Erythroblast (primary cell): ENCODE results near the gene COMP.

Experiments
- GATA1 ChIP-seq: IDR thresholded peaks from 2 replicates; pipeline ENCODE4 v1.6.1; 2011; ENCODE audit warnings: low read depth, mild to moderate bottlenecking, control low read depth, low read length, moderate library complexity
- POLR2A ChIP-seq: IDR thresholded peaks from 2 replicates; pipeline ENCODE4 v1.6.1; 2011; ENCODE audit warnings: mild to moderate bottlenecking, low read length

DNA sequence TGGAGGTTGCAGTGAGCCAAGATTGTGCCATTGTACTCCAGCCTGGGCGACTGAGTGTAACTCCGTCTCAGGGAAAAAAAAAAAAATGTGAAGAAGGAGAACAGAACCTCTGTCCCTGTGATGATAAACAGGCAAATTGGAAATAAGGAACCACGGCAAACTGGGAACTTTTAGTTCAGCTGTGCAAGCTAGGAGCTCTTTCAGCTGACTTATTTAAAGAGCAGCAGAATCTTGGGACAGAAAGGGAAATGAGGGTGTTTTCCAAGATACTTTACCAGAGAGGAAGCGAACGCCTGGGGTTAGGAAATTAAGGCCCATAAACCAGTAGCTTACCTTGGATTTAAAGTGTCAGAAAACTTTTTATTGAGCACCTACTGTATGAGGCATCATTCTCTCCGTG lies 37.7 kb upstream of the COMP start:
- no peak for TF ChIP-seq POLR2A
- no peak for TF ChIP-seq GATA1
